Activated T-cell treated with anti-CD3 and anti-CD28 coated beads, Interleukin-2, amount 50 U/mL, for 24 hours (primary cell): ENCODE data around the gene TMEM167A.
"Not testable (repeated sequence)": the region's sequence is repeated elsewhere in the genome, so short reads cannot be mapped to it uniquely, and the experiment has no call there.

Experiments used
- DNase-seq: peaks from one replicate; pipeline ENCODE4 v3.0.0-alpha.2; 2020
- H3K27ac Mint-ChIP-seq: 2 replicates; pipeline ENCODE4 v1.8.0; 2020; ENCODE audit warnings: mild to moderate bottlenecking, mixed read lengths
- H3K27me3 Mint-ChIP-seq: 2 replicates; pipeline ENCODE4 v1.8.0; 2020; ENCODE audit warnings: mixed read lengths
- H3K36me3 Mint-ChIP-seq: 2 replicates; pipeline ENCODE4 v1.8.0; 2020; ENCODE audit warnings: low read depth, mixed read lengths
- H3K4me1 Mint-ChIP-seq: 2 replicates; pipeline ENCODE4 v1.8.0; 2020; ENCODE audit warnings: low read depth, mixed read lengths
- H3K4me3 Mint-ChIP-seq: 2 replicates; pipeline ENCODE4 v1.8.0; 2020; ENCODE audit warnings: mild to moderate bottlenecking, moderate library complexity, mixed read lengths
- H3K9me3 Mint-ChIP-seq: 2 replicates; pipeline ENCODE4 v1.8.0; 2020; ENCODE audit warnings: mixed read lengths

TMEM167A gene

DNA sequence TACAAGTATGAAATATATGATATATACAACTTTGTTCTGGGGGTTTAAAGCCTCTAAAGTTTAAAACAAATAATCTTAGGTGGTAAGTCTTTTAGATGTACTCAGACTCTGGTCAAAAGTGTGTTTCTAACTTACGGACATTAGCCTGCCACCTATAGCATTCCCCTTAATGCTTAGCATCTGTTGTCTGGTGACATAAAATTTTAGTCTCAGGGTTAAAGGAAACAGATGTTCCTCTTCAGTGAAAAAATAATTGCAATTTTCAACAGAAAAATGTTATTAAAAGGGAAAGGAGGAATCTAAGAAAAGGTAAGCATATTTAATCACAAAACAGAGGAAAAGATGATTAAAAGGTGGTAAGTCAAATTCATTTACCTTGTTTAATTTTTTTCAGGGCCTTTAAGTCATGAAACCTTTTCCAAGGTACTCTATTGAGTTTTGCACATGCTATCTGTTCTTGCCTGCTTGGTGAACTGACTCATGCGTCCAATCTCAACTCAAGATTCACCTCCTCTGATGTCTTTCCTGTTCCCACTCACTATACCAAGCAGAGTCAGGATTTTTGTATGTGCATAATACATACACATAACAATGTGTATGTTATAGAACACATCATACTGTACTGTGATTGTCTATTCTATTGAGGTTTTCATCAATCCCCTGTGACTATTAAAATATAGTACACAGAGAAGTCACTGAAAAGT is 7.9 kb downstream of the TMEM167A start:
- H3K4me1 Mint-ChIP-seq: peaks cover 82% of the 10 kb centered on the region
- no peak overlapping the region for H3K4me3 Mint-ChIP-seq
- H3K27me3 Mint-ChIP-seq: no peaks in the 10 kb centered on the region
- peaks cover 73% of the 10 kb centered on the region for H3K36me3 Mint-ChIP-seq
- no peaks in the 10 kb centered on the region for H3K9me3 Mint-ChIP-seq
- H3K27ac Mint-ChIP-seq: no peak overlapping the region
- no peak for DNase-seq

- H3K27ac Mint-ChIP-seq, DNase-seq, H3K27me3 Mint-ChIP-seq, H3K4me3 Mint-ChIP-seq, H3K9me3 Mint-ChIP-seq: not testable (repeated sequence)
- Mint-ChIP-seq H3K4me1 (peaks cover 74% of the 10 kb centered on the region), H3K36me3 (peaks cover 68% of the 10 kb centered on the region)
Measured at GRCh38 chr5:83067377-83067776, 9.8 kb downstream of the TMEM167A start.

- no peaks in the 10 kb centered on the region for H3K27me3 Mint-ChIP-seq
- peaks cover 66% of the 10 kb centered on the region for H3K36me3 Mint-ChIP-seq
- H3K9me3 Mint-ChIP-seq: no peaks in the 10 kb centered on the region
- no peak for DNase-seq
- H3K27ac Mint-ChIP-seq: no peak overlapping the region
- H3K4me1 Mint-ChIP-seq: peaks cover 70% of the 10 kb centered on the region
- no peak overlapping the region for H3K4me3 Mint-ChIP-seq
Measured at GRCh38 chr5:83066548-83067110, 10.6 kb downstream of the TMEM167A start.

DNA sequence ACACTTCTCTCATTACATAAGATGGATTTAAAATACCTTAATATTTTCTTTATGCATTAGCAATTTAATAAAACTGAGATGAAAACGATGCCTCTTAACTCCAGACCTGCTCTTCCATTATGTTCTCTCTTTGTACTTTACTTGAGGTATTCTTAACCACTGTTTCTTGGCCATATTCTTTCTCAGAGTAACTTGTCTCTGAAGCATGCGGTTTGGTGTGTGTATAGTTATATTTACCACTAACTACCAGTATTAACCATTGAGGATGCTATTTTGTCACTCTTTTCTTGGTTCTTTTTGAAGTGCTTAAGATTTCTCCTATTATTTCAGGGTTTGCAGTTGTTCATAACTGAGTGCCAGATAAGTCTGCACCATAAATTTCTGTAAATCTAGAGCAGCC is 17.9 kb downstream of the TMEM167A start:
- H3K36me3 Mint-ChIP-seq: peaks cover 91% of the 10 kb centered on the region
- H3K4me1 Mint-ChIP-seq: peaks cover 35% of the 10 kb centered on the region
- H3K27ac Mint-ChIP-seq: no peak overlapping the region
- no peak overlapping the region for H3K4me3 Mint-ChIP-seq
- H3K27me3 Mint-ChIP-seq: no peaks in the 10 kb centered on the region
- H3K9me3 Mint-ChIP-seq: no peaks in the 10 kb centered on the region
- DNase-seq: no peak

- no peak overlapping the region for H3K4me3 Mint-ChIP-seq
- no peaks in the 10 kb centered on the region for H3K27me3 Mint-ChIP-seq
- H3K27ac Mint-ChIP-seq: no peak overlapping the region
- no peak for DNase-seq
- peaks cover 32% of the 10 kb centered on the region for H3K4me1 Mint-ChIP-seq
- H3K9me3 Mint-ChIP-seq: no peaks in the 10 kb centered on the region
- H3K36me3 Mint-ChIP-seq: peaks cover 93% of the 10 kb centered on the region
Measured at GRCh38 chr5:83058726-83059125, 18.5 kb downstream of the TMEM167A start.

DNA sequence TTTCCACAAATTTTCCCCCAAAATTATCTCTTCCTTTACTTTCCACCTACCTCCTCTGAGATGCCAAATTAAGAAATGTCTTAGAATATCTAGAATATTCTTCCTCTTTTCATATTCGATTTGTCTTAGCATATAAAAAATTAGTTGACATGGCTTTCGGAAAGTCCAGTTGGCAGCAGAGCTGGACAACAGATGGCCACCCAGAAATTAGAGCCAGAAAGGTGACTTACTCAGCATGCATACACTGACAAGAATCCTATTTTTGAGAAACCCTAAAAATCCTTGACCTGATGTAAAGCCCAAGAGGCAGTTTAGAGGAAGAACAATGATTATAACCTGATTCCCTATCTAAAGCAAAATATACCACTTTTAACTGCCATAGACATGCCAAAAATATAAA is 22.0 kb downstream of the TMEM167A start:
- no peaks in the 10 kb centered on the region for H3K27me3 Mint-ChIP-seq
- H3K4me3 Mint-ChIP-seq: no peak overlapping the region
- DNase-seq: no peak
- no peaks in the 10 kb centered on the region for H3K9me3 Mint-ChIP-seq
- no peak overlapping the region for H3K27ac Mint-ChIP-seq
- peaks cover 98% of the 10 kb centered on the region for H3K36me3 Mint-ChIP-seq
- peaks cover 16% of the 10 kb centered on the region for H3K4me1 Mint-ChIP-seq

- H3K36me3 Mint-ChIP-seq: peaks cover 76% of the 10 kb centered on the region
- H3K27me3 Mint-ChIP-seq: no peaks in the 10 kb centered on the region
- H3K4me1 Mint-ChIP-seq: no peaks in the 10 kb centered on the region
- no peak overlapping the region for H3K4me3 Mint-ChIP-seq
- H3K9me3 Mint-ChIP-seq: no peaks in the 10 kb centered on the region
- no peak for DNase-seq
- H3K27ac Mint-ChIP-seq: no peak overlapping the region
Measured at GRCh38 chr5:83050723-83051340, 26.4 kb downstream of the TMEM167A start.

- Mint-ChIP-seq H3K9me3 (no peaks in the 10 kb centered on the region), H3K27me3 (no peaks in the 10 kb centered on the region), H3K27ac (no peak overlapping the region), H3K4me1 (no peaks in the 10 kb centered on the region), H3K4me3 (no peak overlapping the region), H3K36me3 (peaks cover 62% of the 10 kb centered on the region)
- DNase-seq: no peak
Measured at GRCh38 chr5:83049370-83049885, 27.8 kb downstream of the TMEM167A start.

DNA sequence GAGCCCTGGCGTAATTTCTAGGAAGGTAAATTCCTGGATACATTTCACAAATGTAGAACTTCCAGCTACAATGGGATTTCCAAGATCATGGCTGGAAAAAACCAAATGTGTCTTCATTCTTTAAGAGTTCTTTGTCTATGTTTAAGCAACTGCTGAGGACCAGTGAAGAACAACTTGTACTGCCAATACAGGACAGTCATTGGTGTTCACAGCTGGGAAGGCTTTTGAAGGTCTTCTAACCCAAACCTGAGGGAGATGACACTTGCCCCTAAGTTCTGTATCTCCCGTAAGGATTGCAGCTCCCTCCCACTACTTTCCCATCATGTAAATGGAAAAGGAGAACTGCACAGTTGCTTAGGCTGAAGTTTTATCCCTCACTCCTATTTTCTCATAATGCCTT is 28.4 kb downstream of the TMEM167A start:
- Mint-ChIP-seq H3K4me3 (no peak overlapping the region), H3K4me1 (no peaks in the 10 kb centered on the region), H3K9me3 (no peaks in the 10 kb centered on the region), H3K27me3 (no peaks in the 10 kb centered on the region), H3K36me3 (peaks cover 56% of the 10 kb centered on the region), H3K27ac (no peak overlapping the region)
- no peak for DNase-seq

GRCh38 chr5:83048277-83048676 is 28.9 kb downstream of the TMEM167A start:
- H3K27me3 Mint-ChIP-seq: no peaks in the 10 kb centered on the region
- no peaks in the 10 kb centered on the region for H3K4me1 Mint-ChIP-seq
- no peaks in the 10 kb centered on the region for H3K9me3 Mint-ChIP-seq
- H3K27ac Mint-ChIP-seq: no peak overlapping the region
- no peak for DNase-seq
- H3K36me3 Mint-ChIP-seq: peaks cover 50% of the 10 kb centered on the region
- no peak overlapping the region for H3K4me3 Mint-ChIP-seq

GRCh38 chr5:83044926-83045325 is 32.3 kb downstream of the TMEM167A start:
- Mint-ChIP-seq H3K9me3 (no peaks in the 10 kb centered on the region), H3K4me3 (no peak overlapping the region), H3K36me3 (peaks cover 18% of the 10 kb centered on the region), H3K27me3 (no peaks in the 10 kb centered on the region), H3K27ac (no peak overlapping the region), H3K4me1 (no peaks in the 10 kb centered on the region)
- no peak for DNase-seq

GRCh38 chr5:83042507-83042906 is 34.7 kb downstream of the TMEM167A start:
- Mint-ChIP-seq H3K27me3 (no peaks in the 10 kb centered on the region), H3K4me1 (peaks cover 3% of the 10 kb centered on the region), H3K27ac (no peak overlapping the region), H3K4me3 (no peak overlapping the region), H3K36me3 (peaks cover 3% of the 10 kb centered on the region), H3K9me3 (no peaks in the 10 kb centered on the region)
- DNase-seq: no peak

- no peak overlapping the region for H3K4me3 Mint-ChIP-seq
- H3K9me3 Mint-ChIP-seq: no peaks in the 10 kb centered on the region
- peaks cover 9% of the 10 kb centered on the region for H3K4me1 Mint-ChIP-seq
Measured at GRCh38 chr5:83038924-83039323, 38.3 kb downstream of the TMEM167A start.

GRCh38 chr5:83036991-83037575 is 40.1 kb downstream of the TMEM167A start:
- no peaks in the 10 kb centered on the region for H3K27me3 Mint-ChIP-seq
- H3K4me3 Mint-ChIP-seq: no peak overlapping the region
- no peak overlapping the region for H3K27ac Mint-ChIP-seq
- H3K9me3 Mint-ChIP-seq: no peaks in the 10 kb centered on the region
- DNase-seq: no peak
- H3K4me1 Mint-ChIP-seq: peaks cover 9% of the 10 kb centered on the region
- H3K36me3 Mint-ChIP-seq: no peaks in the 10 kb centered on the region

More at GRCh38 chr5:83038924-83039323, 38.3 kb downstream of the TMEM167A start:
- Mint-ChIP-seq H3K36me3 (no peaks in the 10 kb centered on the region), H3K27me3 (no peaks in the 10 kb centered on the region), H3K27ac (no peak overlapping the region)
- no peak for DNase-seq
